Tibial artery (tissue), 4 donors: Measurements from ENCODE around the gene ARHGEF11.

Experiments used
- DNase-seq, 2 donors: peaks; one replicate each; pipeline ENCODE4 v3.0.0-alpha.2; 2019
- H3K27ac ChIP-seq, 2 donors: fragments of 200-600 bp; sonication (generic) in 1 of 2; 1 replicate in 1 of 2; 2 replicates in 1 of 2; pipeline ENCODE4 v1.5.1; 2018 to 2019; ENCODE audit warnings: mild to moderate bottlenecking in 1 of 2
- H3K27me3 ChIP-seq, 2 donors: fragments of 200-600 bp; sonication (generic) in 1 of 2; one replicate each; pipeline versions ENCODE4 v1.5.1 to v1.6.0; 2016 to 2019
- H3K36me3 ChIP-seq, 3 donors: fragments of 200-600 bp; sonication (generic) in 2 of 3; one replicate each; pipeline ENCODE4 v1.5.1; 2016 to 2019; ENCODE audit warnings: mild to moderate bottlenecking in 2 of 3
- H3K4me1 ChIP-seq, 4 donors: fragments of 200-600 bp; sonication (generic) in 2 of 4; 1 replicate in 3 of 4; 2 replicates in 1 of 4; pipeline ENCODE4 v1.5.1; 2016 to 2019
- H3K4me3 ChIP-seq, 2 donors: fragments of 200-600 bp; sonication (generic) in 1 of 2; 1 replicate in 1 of 2; 2 replicates in 1 of 2; pipeline ENCODE4 v1.5.1; 2018 to 2019; ENCODE audit warnings: mild to moderate bottlenecking in 2 of 2
- H3K9me3 ChIP-seq, 3 donors: fragments of 200-600 bp; sonication (generic) in 1 of 3; one replicate each; pipeline ENCODE4 v1.5.1; 2016 to 2019
- intact Hi-C: fragments of 100-400 bp; cut with DNase I; formaldehyde crosslinking; loops from one replicate; pipeline ENCODE4 v1.15.0; 2023; ENCODE audit warnings: low total_unique reads
- TF ChIP-seq, protein P1 (sequence below), 2 experiments: fragments of 200-600 bp in 1 of 2; fragments of 450-650 bp in 1 of 2; IDR thresholded peaks; one replicate each; pipeline ENCODE4 v1.5.1; 2017 to 2019; ENCODE audit warnings: antibody characterized with exemption in 2 of 2, mild to moderate bottlenecking in 1 of 2, moderate library complexity in 1 of 2

Gene ARHGEF11

DNA sequence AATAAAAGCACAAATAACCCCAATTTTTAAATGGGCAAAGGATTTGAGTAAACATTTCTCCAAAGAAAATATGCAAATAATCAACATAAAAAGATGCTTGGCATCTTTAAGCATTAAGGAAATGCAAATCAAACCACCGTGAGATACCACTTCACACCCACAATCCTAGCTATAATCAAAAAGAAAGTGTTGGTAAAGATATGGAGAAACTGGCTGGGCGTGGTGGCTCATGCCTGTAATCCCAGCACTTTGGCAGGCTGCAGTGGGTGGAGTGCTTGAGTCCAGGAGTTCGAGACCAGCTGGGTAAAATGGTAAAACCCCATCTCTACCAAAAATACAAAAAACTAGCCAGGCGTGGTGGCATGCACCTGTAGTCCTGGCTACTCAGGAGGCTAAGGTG, 16.9 kb downstream of the ARHGEF11 start:
- intact Hi-C loops: no loop called here
- no peak for DNase-seq
- TF ChIP-seq, protein P1, sequence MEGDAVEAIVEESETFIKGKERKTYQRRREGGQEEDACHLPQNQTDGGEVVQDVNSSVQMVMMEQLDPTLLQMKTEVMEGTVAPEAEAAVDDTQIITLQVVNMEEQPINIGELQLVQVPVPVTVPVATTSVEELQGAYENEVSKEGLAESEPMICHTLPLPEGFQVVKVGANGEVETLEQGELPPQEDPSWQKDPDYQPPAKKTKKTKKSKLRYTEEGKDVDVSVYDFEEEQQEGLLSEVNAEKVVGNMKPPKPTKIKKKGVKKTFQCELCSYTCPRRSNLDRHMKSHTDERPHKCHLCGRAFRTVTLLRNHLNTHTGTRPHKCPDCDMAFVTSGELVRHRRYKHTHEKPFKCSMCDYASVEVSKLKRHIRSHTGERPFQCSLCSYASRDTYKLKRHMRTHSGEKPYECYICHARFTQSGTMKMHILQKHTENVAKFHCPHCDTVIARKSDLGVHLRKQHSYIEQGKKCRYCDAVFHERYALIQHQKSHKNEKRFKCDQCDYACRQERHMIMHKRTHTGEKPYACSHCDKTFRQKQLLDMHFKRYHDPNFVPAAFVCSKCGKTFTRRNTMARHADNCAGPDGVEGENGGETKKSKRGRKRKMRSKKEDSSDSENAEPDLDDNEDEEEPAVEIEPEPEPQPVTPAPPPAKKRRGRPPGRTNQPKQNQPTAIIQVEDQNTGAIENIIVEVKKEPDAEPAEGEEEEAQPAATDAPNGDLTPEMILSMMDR (IDR thresholded peaks at IDR 0.05): no peak
- Histone ChIP-seq H3K4me1 (peaks cover 0 to 10% (median 2%) of the 10 kb centered on the region in 4 donors), H3K36me3 (no peaks in the 10 kb centered on the region), H3K9me3 (no peaks in the 10 kb centered on the region), H3K27me3 (no peaks in the 10 kb centered on the region), H3K27ac (no peak overlapping the region), H3K4me3 (no peak overlapping the region)

DNA sequence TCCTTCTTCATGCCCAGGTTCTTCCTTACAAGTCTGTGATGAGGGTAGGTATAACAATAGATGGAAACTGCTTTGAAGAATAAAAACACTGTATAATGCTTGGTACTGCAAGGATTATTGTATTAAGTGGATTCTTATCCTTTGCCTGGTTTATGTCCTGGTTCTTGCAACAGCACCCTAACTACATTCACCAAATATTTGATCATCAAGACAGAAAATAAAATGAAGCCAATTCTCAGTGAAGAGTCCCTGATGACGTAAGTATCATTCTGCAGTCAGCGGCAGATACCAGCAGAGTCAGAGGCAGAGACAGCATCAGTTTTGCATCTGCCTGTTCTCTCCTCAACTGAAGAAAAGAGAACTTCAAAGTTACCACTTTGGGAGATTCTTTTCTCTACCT, 19.7 kb downstream of the ARHGEF11 start:
- no peak overlapping the region for H3K4me3 ChIP-seq
- TF ChIP-seq, protein P1 (IDR thresholded peaks at IDR 0.05): no peak
- peaks cover 0 to 11% (median 10%) of the 10 kb centered on the region in 3 donors for H3K9me3 ChIP-seq
- no peak for DNase-seq
- H3K27ac ChIP-seq: no peak overlapping the region
- H3K36me3 ChIP-seq: peaks cover 0 to 5% (median 0%) of the 10 kb centered on the region in 3 donors
- H3K4me1 ChIP-seq: peaks cover 0 to 10% (median 2%) of the 10 kb centered on the region in 4 donors
- no peaks in the 10 kb centered on the region for H3K27me3 ChIP-seq
- intact Hi-C loops: no loop called here

DNA sequence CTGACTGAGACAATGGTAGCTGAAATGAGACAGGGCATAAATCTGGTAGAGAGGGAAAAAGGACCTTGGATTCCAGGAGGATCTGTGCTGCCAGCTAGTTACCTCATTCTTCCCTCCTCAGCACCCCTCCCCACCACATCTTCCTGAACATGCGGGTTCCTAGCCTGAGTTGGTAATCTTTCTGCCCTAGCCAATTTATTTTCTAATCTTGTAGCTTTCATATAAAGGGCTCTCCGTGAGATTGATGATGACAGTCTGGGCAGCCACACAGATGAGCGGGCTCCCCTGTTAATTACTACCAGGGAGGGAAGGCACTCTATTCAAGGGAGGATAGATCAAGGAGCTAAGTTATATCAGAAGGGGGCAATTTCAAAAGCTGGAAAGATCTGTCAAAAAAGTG, 20.2 kb downstream of the ARHGEF11 start:
- Histone ChIP-seq H3K9me3 (peaks cover 0 to 11% (median 10%) of the 10 kb centered on the region in 3 donors), H3K27ac (no peak overlapping the region), H3K4me3 (no peak overlapping the region), H3K36me3 (peaks cover 0 to 5% (median 0%) of the 10 kb centered on the region in 3 donors), H3K27me3 (no peaks in the 10 kb centered on the region), H3K4me1 (peaks cover 0 to 10% (median 2%) of the 10 kb centered on the region in 4 donors)
- DNase-seq: no peak
- TF ChIP-seq, protein P1 (IDR thresholded peaks at IDR 0.05): no peak
- intact Hi-C loops: no loop called here

DNA sequence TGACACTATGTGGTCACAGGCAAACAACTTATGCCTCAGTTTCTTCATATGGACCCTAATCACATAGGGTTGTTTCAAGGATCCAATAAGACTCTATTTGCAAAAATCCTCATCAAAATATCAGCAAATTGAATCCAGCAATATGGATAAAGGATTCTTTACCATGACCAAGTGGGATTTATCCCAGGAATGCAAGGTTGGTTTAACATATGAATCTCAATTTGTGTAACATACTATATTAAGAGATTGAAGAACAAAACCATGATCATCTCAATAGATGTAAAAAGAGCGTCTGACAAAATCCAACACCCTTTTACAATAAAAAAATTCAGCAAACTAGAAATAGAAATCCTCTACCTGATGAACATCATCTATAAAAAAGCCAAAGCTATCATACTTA, 23.9 kb downstream of the ARHGEF11 start:
- no peak for DNase-seq
- Histone ChIP-seq H3K4me3 (no peak overlapping the region), H3K27me3 (no peaks in the 10 kb centered on the region), H3K36me3 (peaks cover 0 to 5% (median 0%) of the 10 kb centered on the region in 3 donors), H3K9me3 (peaks cover 0 to 15% (median 11%) of the 10 kb centered on the region in 3 donors), H3K27ac (no peak overlapping the region), H3K4me1 (peaks cover 0 to 10% (median 2%) of the 10 kb centered on the region in 4 donors)
- TF ChIP-seq, protein P1 (IDR thresholded peaks at IDR 0.05): no peak
- intact Hi-C loops: no loop called here

DNA sequence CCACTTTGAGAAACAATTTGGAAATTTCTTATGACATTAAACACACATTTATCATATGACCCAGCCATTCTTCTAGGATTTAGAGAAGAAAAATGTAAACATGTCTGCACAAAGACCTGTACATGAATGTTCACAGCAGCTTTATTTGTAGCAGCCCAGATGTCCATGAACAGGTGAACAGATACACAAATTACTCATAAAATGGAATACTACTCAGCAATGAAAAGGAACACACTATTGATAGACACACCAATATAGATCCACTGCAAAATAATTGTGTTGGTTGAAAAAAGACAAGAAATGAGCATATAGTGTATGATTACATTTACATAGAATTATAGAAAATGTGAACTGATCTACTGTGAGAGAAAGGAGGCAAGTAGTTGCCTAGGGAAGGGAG, 26.1 kb downstream of the ARHGEF11 start:
- H3K36me3 ChIP-seq: peaks cover 0 to 5% (median 0%) of the 10 kb centered on the region in 3 donors
- no peak overlapping the region for H3K4me3 ChIP-seq
- TF ChIP-seq, protein P1 (IDR thresholded peaks at IDR 0.05): no peak
- H3K4me1 ChIP-seq: no peaks in the 10 kb centered on the region
- intact Hi-C loops: no loop called here
- H3K9me3 ChIP-seq: peaks cover 0 to 15% (median 11%) of the 10 kb centered on the region in 3 donors
- H3K27ac ChIP-seq: no peak overlapping the region
- DNase-seq: no peak
- no peaks in the 10 kb centered on the region for H3K27me3 ChIP-seq

DNA sequence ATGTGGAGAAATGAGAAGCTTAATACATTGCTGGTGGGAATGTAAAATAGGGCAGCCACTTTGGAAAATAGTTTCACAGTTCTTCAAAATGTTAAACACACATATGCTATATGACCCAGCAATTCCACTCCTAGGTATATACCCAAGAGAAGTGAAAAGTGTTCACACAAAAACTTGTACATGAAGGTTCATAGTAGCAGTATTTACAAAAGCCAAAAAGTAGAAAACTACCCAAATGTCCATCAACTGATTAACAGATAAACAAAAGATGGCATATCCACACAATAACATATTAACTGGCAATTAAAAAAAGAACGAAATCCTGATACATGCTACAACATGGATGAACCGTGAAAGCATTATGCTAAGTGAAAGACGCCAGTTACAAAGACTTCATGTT, 33.7 kb downstream of the ARHGEF11 start:
- no peak for DNase-seq
- Histone ChIP-seq H3K4me3 (no peak overlapping the region), H3K27me3 (no peaks in the 10 kb centered on the region), H3K9me3 (no peaks in the 10 kb centered on the region), H3K4me1 (peaks cover 0 to 10% (median 4%) of the 10 kb centered on the region in 4 donors), H3K36me3 (no peaks in the 10 kb centered on the region), H3K27ac (no peak overlapping the region)
- TF ChIP-seq, protein P1 (IDR thresholded peaks at IDR 0.05): no peak
- intact Hi-C loops: no loop called here
